IPS-18c (cell line): ENCODE data around the gene DLEC1.
"Not testable (repeated sequence)": the region's sequence is repeated elsewhere in the genome, so short reads cannot be mapped to it uniquely, and the experiment has no call there.

Experiments
- H3K4me3 ChIP-seq: 2 replicates; pipeline ENCODE4 v1.7.0; 2013; ENCODE audit warnings: low read depth, mild to moderate bottlenecking, low read length, moderate library complexity; ENCODE audit not compliant: insufficient read depth
- H3K9me3 ChIP-seq: one replicate; pipeline ENCODE4 v1.6.1; 2013; ENCODE audit warnings: mild to moderate bottlenecking, low read length, moderate library complexity; ENCODE audit not compliant: control insufficient read depth, insufficient read depth

DLEC1 gene

GRCh38 chr3:38133557-38134405, 94.8 kb downstream of the DLEC1 start:
- H3K4me3 ChIP-seq = no peak overlapping the region

GRCh38 chr3:38134517-38135143, 95.6 kb downstream of the DLEC1 start:
- not testable (repeated sequence) for H3K9me3 ChIP-seq, H3K4me3 ChIP-seq

More at GRCh38 chr3:38133557-38134405, 94.8 kb downstream of the DLEC1 start:
- peaks cover 4% of the 10 kb centered on the region for H3K9me3 ChIP-seq

- not testable (repeated sequence) for H3K9me3 ChIP-seq
- peak overlapping the region; percentile 97 for H3K4me3 ChIP-seq
Measured at GRCh38 chr3:38135621-38136277, 96.7 kb downstream of the DLEC1 start.

GRCh38 chr3:38136393-38136776, 97.4 kb downstream of the DLEC1 start:
- peaks cover 4% of the 10 kb centered on the region for H3K9me3 ChIP-seq
- H3K4me3 ChIP-seq = peak overlapping the region; percentile 97

- H3K9me3 ChIP-seq = peaks cover 4% of the 10 kb centered on the region
- H3K4me3 ChIP-seq = peak within 1 kb of the TSS; percentile 97
Measured at GRCh38 chr3:38136777-38137614, 98.0 kb downstream of the DLEC1 start, which contains the start of gene ACAA1. Gene ACAA1, minus strand, starts transcription at chr3:38137127. Its CDS starts 92 bp downstream, at chr3:38137035.

- peaks cover 4% of the 10 kb centered on the region for H3K9me3 ChIP-seq
Measured at GRCh38 chr3:38137615-38138348, 98.8 kb downstream of the DLEC1 start.

GRCh38 chr3:38138349-38139190, 99.6 kb downstream of the DLEC1 start, which contains the start of gene MYD88:
Gene MYD88, plus strand, starts transcription at chr3:38138661. Its CDS starts 40 bp downstream, at chr3:38138701.
- H3K9me3 ChIP-seq = peaks cover 4% of the 10 kb centered on the region
- H3K4me3 ChIP-seq = peak within 1 kb of the TSS; percentile 94

More at GRCh38 chr3:38137615-38138348, 98.8 kb downstream of the DLEC1 start:
- peak overlapping the region; percentile 94 for H3K4me3 ChIP-seq

- Histone ChIP-seq H3K9me3 (peaks cover 4% of the 10 kb centered on the region), H3K4me3 (peak overlapping the region; percentile 94)
Measured at GRCh38 chr3:38139191-38139590, 100.2 kb downstream of the DLEC1 start.

GRCh38 chr3:38139652-38140051, 100.6 kb downstream of the DLEC1 start:
- Histone ChIP-seq H3K9me3 (peaks cover 2% of the 10 kb centered on the region), H3K4me3 (peak overlapping the region; percentile 94; the same call in 1 of the 2 replicates)

- no peak overlapping the region for H3K4me3 ChIP-seq
- H3K9me3 ChIP-seq = peaks cover 2% of the 10 kb centered on the region
Measured at GRCh38 chr3:38140326-38141172, 101.5 kb downstream of the DLEC1 start.

GRCh38 chr3:38141173-38141951, 102.4 kb downstream of the DLEC1 start:
- peaks cover 2% of the 10 kb centered on the region for H3K9me3 ChIP-seq

GRCh38 chr3:38141952-38142273, 102.9 kb downstream of the DLEC1 start:
- H3K9me3 ChIP-seq = no peaks in the 10 kb centered on the region
- H3K4me3 ChIP-seq = no peak overlapping the region

More at GRCh38 chr3:38141173-38141951, 102.4 kb downstream of the DLEC1 start:
- H3K4me3 ChIP-seq = no peak overlapping the region

- Histone ChIP-seq H3K4me3 (no peak overlapping the region), H3K9me3 (no peaks in the 10 kb centered on the region)
Measured at GRCh38 chr3:38142959-38143358, 104.0 kb downstream of the DLEC1 start.

GRCh38 chr3:38143511-38143910, 104.5 kb downstream of the DLEC1 start:
- H3K4me3 ChIP-seq = no peak overlapping the region
- H3K9me3 ChIP-seq = no peaks in the 10 kb centered on the region
